MV-4-11 (cell line): ENCODE measurements around the gene ITPKB.
A peak's percentile ranks its signal among the peaks of the same experiment; 100 is the strongest.
"Not testable (repeated sequence)": the region's sequence is repeated elsewhere in the genome, so short reads cannot be mapped to it uniquely, and the experiment has no call there.

Source experiments
- DNase-seq: peaks from one replicate; lab custom pipeline; 2025; lab: John Stamatoyannopoulos, UW

ITPKB gene

GRCh38 chr1:226602186-226603021 is 136.7 kb downstream of the ITPKB start:
- DNase-seq: no peak

- DNase-seq: no peak
Measured at GRCh38 chr1:226601456-226601855, 137.6 kb downstream of the ITPKB start.

- no peak for DNase-seq
Measured at GRCh38 chr1:226600254-226600653, 138.8 kb downstream of the ITPKB start.

GRCh38 chr1:226599636-226600238 is 139.3 kb downstream of the ITPKB start:
- no peak for DNase-seq

- DNase-seq: not testable (repeated sequence)
Measured at GRCh38 chr1:226598955-226599354, 140.1 kb downstream of the ITPKB start.

GRCh38 chr1:226598455-226598849 is 140.6 kb downstream of the ITPKB start:
- DNase-seq: no peak

- DNase-seq: no peak
Measured at GRCh38 chr1:226597616-226598454, 141.2 kb downstream of the ITPKB start.

- no peak for DNase-seq
Measured at GRCh38 chr1:226596531-226597165, 142.4 kb downstream of the ITPKB start.

GRCh38 chr1:226593541-226593940 is 145.5 kb downstream of the ITPKB start:
- no peak for DNase-seq

GRCh38 chr1:226590614-226591013 is 148.5 kb downstream of the ITPKB start:
- DNase-seq: no peak

GRCh38 chr1:226589008-226589733 is 149.9 kb downstream of the ITPKB start:
- DNase-seq: no peak

- DNase-seq: peak; percentile 68
Measured at GRCh38 chr1:226588484-226588883, 150.6 kb downstream of the ITPKB start.

GRCh38 chr1:226586650-226587422 is 152.2 kb downstream of the ITPKB start:
- DNase-seq: no peak

- DNase-seq: no peak
Measured at GRCh38 chr1:226586116-226586515, 153.0 kb downstream of the ITPKB start.

- DNase-seq: peak; percentile 58
Measured at GRCh38 chr1:226584164-226584563, 154.9 kb downstream of the ITPKB start.

- no peak for DNase-seq
Measured at GRCh38 chr1:226582966-226583365, 156.1 kb downstream of the ITPKB start.
